SU-DHL-6 (cell line): ENCODE data around the gene TLE1.

Experiments
- H2AFZ ChIP-seq: fragments of 200-600 bp; sonication (generic); 2 replicates; pipeline ENCODE4 v1.6.1; 2014; ENCODE audit warnings: low read depth, mild to moderate bottlenecking, moderate library complexity, mixed read lengths, antibody characterized with exemption, low read length; ENCODE audit not compliant: severe bottlenecking
- H3F3A ChIP-seq: fragments of 200-600 bp; shearing (Covaris generic); 2 replicates; pipeline ENCODE4 v1.6.0; 2016; ENCODE audit warnings: antibody characterized with exemption, mild to moderate bottlenecking; ENCODE audit not compliant: insufficient read depth
- H3K27ac ChIP-seq: fragments of 200-600 bp; sonication (generic); 2 replicates; pipeline ENCODE4 v1.5.1; 2016; ENCODE audit warnings: low read depth, mild to moderate bottlenecking, low read length, moderate library complexity, mixed read lengths
- H3K27me3 ChIP-seq: fragments of 200-600 bp; sonication (generic), shearing (Covaris generic); 2 replicates; pipeline ENCODE4 v1.6.0; 2014; ENCODE audit warnings: mild to moderate bottlenecking, low read length
- H3K36me3 ChIP-seq: fragments of 200-600 bp; sonication (generic); 2 replicates; pipeline ENCODE4 v1.6.1; 2014; ENCODE audit warnings: mild to moderate bottlenecking, low read length, mixed read lengths
- H3K4me2 ChIP-seq: fragments of 300-600, 200-600 bp; shearing (Covaris generic), sonication (generic); 2 replicates; pipeline ENCODE4 v1.6.0; 2014; ENCODE audit warnings: low read length, low read depth, mild to moderate bottlenecking; ENCODE audit not compliant: poor library complexity, severe bottlenecking
- H3K4me3 ChIP-seq: fragments of 200-600 bp; sonication (generic); 2 replicates; pipeline ENCODE4 v1.5.1; 2014; ENCODE audit warnings: antibody characterized with exemption, low read length, mild to moderate bottlenecking, mixed read lengths; ENCODE audit not compliant: insufficient read depth, poor library complexity, severe bottlenecking
- H3K79me2 ChIP-seq: fragments of 200-600 bp; sonication (generic); 2 replicates; pipeline ENCODE4 v1.6.1; 2014; ENCODE audit warnings: mild to moderate bottlenecking, low read length, moderate library complexity; ENCODE audit not compliant: insufficient read depth
- H3K9ac ChIP-seq: fragments of 200-600 bp; sonication (generic); 2 replicates; pipeline ENCODE4 v1.7.0; 2014; ENCODE audit warnings: mild to moderate bottlenecking, low read length
- H3K9me2 ChIP-seq: fragments of 200-600 bp; sonication (generic); replicated peaks from 2 replicates; pipeline ENCODE4 v1.6.1; 2014; ENCODE audit warnings: low read length; ENCODE audit not compliant: insufficient read depth
- H3K9me3 ChIP-seq: fragments of 200-600 bp; sonication (generic); 2 replicates; pipeline ENCODE4 v1.6.1; 2014; ENCODE audit warnings: low read length, mixed read lengths; ENCODE audit not compliant: insufficient read depth
- H4K20me1 ChIP-seq: fragments of 200-600 bp; sonication (generic); 2 replicates; pipeline ENCODE4 v1.6.1; 2014; ENCODE audit warnings: low read depth, mild to moderate bottlenecking, antibody characterized with exemption, low read length, moderate library complexity, mixed read lengths
- CTCF ChIP-seq: fragments of 200-600 bp; sonication (generic); IDR thresholded peaks from one replicate; pipeline ENCODE4 v1.5.1; 2017; ENCODE audit warnings: antibody characterized with exemption, mild to moderate bottlenecking, low read length, moderate library complexity; ENCODE audit not compliant: insufficient read depth, poor library complexity, severe bottlenecking
- EZH2phosphoT487 ChIP-seq: fragments of 200-600 bp; sonication (generic), shearing (Covaris generic); conservative IDR thresholded peaks from 2 replicates; pipeline ENCODE4 v1.6.1; 2018; ENCODE audit warnings: mild to moderate bottlenecking, antibody characterized with exemption, low read length, moderate library complexity, mixed read lengths

TLE1 gene

GRCh38 chr9:81652058-81652687 lies 37.2 kb downstream of the TLE1 start:
- Histone ChIP-seq H3K4me3 (no peak overlapping the region), H4K20me1 (no peaks in the 10 kb centered on the region), H3K36me3 (no peaks in the 10 kb centered on the region), H3K79me2 (no peaks in the 10 kb centered on the region), H3K4me2 (no peak overlapping the region), H2AFZ (no peak overlapping the region), H3K27me3 (no peaks in the 10 kb centered on the region), H3K9me3 (no peaks in the 10 kb centered on the region), H3K9me2 (no peaks in the 10 kb centered on the region), H3F3A (no peaks in the 10 kb centered on the region), H3K27ac (no peak overlapping the region), H3K9ac (no peak overlapping the region)
- no peak for TF ChIP-seq EZH2phosphoT487
- no peak for TF ChIP-seq CTCF

GRCh38 chr9:81650586-81651515 lies 38.5 kb downstream of the TLE1 start:
- no peaks in the 10 kb centered on the region for H3K36me3 ChIP-seq
- no peak overlapping the region for H2AFZ ChIP-seq
- TF ChIP-seq EZH2phosphoT487, result no peak
- no peak for TF ChIP-seq CTCF
- H3K27me3 ChIP-seq, result no peaks in the 10 kb centered on the region
- no peak overlapping the region for H3K4me2 ChIP-seq
- H3K9ac ChIP-seq, result no peak overlapping the region
- H3K27ac ChIP-seq, result no peak overlapping the region
- H3K9me2 ChIP-seq, result no peaks in the 10 kb centered on the region
- H3K79me2 ChIP-seq, result no peaks in the 10 kb centered on the region
- no peaks in the 10 kb centered on the region for H3F3A ChIP-seq
- no peaks in the 10 kb centered on the region for H4K20me1 ChIP-seq
- H3K4me3 ChIP-seq, result no peak overlapping the region
- no peaks in the 10 kb centered on the region for H3K9me3 ChIP-seq

GRCh38 chr9:81649475-81650240 lies 39.7 kb downstream of the TLE1 start:
- H3K9me2 ChIP-seq, result no peaks in the 10 kb centered on the region
- H3K9me3 ChIP-seq, result no peaks in the 10 kb centered on the region
- H3F3A ChIP-seq, result no peaks in the 10 kb centered on the region
- H3K27me3 ChIP-seq, result no peaks in the 10 kb centered on the region
- no peak overlapping the region for H3K9ac ChIP-seq
- H2AFZ ChIP-seq, result no peak overlapping the region
- no peak overlapping the region for H3K4me2 ChIP-seq
- H3K79me2 ChIP-seq, result no peaks in the 10 kb centered on the region
- TF ChIP-seq CTCF, result no peak
- TF ChIP-seq EZH2phosphoT487, result no peak
- H3K36me3 ChIP-seq, result no peaks in the 10 kb centered on the region
- no peak overlapping the region for H3K4me3 ChIP-seq
- no peaks in the 10 kb centered on the region for H4K20me1 ChIP-seq
- H3K27ac ChIP-seq, result no peak overlapping the region
